H9 (cell line): ENCODE results near the gene SLC35F3. TPM values are rescaled to one million over a fixed set of nuclear protein-coding genes. Genes with fewer than 3 reads are reported as not detected.

Experiments
- DNase-seq: peaks from one replicate; pipeline ENCODE4 v3.0.0-alpha.2; 2017
- H2AFZ ChIP-seq: one replicate; pipeline ENCODE4 v1.6.1; 2013; ENCODE audit warnings: mild to moderate bottlenecking, low read length, control low read depth, moderate library complexity
- H2AK5ac ChIP-seq: 2 replicates; pipeline ENCODE4 v1.6.1; 2013; ENCODE audit warnings: low read length, control low read depth, mixed read lengths; ENCODE audit not compliant: insufficient read length
- H2BK120ac ChIP-seq: one replicate; pipeline ENCODE4 v1.6.1; 2013; ENCODE audit warnings: low read depth, mild to moderate bottlenecking, low read length, control low read depth, inconsistent platforms; ENCODE audit not compliant: poor library complexity, severe bottlenecking
- H2BK12ac ChIP-seq: 2 replicates; pipeline ENCODE4 v1.6.1; 2013; ENCODE audit warnings: low read length, control low read depth, mixed read lengths, low read depth; ENCODE audit not compliant: insufficient read length
- H2BK15ac ChIP-seq: 2 replicates; pipeline ENCODE4 v1.6.1; 2013; ENCODE audit warnings: low read depth, low read length, control low read depth
- H2BK20ac ChIP-seq: one replicate; pipeline ENCODE4 v1.6.1; 2013; ENCODE audit warnings: low read depth, mild to moderate bottlenecking, low read length, control low read depth, inconsistent platforms; ENCODE audit not compliant: poor library complexity, severe bottlenecking
- H2BK5ac ChIP-seq: 2 replicates; pipeline ENCODE4 v1.6.1; 2013; ENCODE audit warnings: low read length, control low read depth, mixed read lengths; ENCODE audit not compliant: insufficient read length
- H3K14ac ChIP-seq: 2 replicates; pipeline ENCODE4 v1.6.1; 2013; ENCODE audit warnings: low read length, control low read depth; ENCODE audit not compliant: insufficient read depth
- H3K18ac ChIP-seq: 2 replicates; pipeline ENCODE4 v1.6.1; 2013; ENCODE audit warnings: low read depth, mild to moderate bottlenecking, mixed read lengths, low read length, control low read depth; ENCODE audit not compliant: insufficient read length
- H3K23ac ChIP-seq: 2 replicates; pipeline ENCODE4 v1.6.1; 2013; ENCODE audit warnings: low read length, control low read depth, mixed read lengths, low read depth; ENCODE audit not compliant: insufficient read length
- H3K23me2 ChIP-seq: 2 replicates; pipeline ENCODE4 v1.6.1; 2013; ENCODE audit warnings: low read depth, mild to moderate bottlenecking, mixed read lengths, low read length, control low read depth; ENCODE audit not compliant: insufficient read length, poor library complexity, severe bottlenecking
- H3K27ac ChIP-seq: 2 replicates; pipeline ENCODE4 v1.5.1; 2013; ENCODE audit warnings: low read length, control low read depth, mixed read lengths, low read depth; ENCODE audit not compliant: insufficient read length
- H3K27me3 ChIP-seq: 2 replicates; pipeline ENCODE4 v1.6.1; 2013; ENCODE audit warnings: low read length, control low read depth, inconsistent platforms; ENCODE audit not compliant: insufficient read depth
- H3K4ac ChIP-seq: 2 replicates; pipeline ENCODE4 v1.6.1; 2013; ENCODE audit warnings: low read depth, mild to moderate bottlenecking, control low read depth, inconsistent platforms, low read length, moderate library complexity
- H3K4me1 ChIP-seq: 2 replicates; pipeline ENCODE4 v1.6.1; 2013; ENCODE audit warnings: low read length, control low read depth, inconsistent platforms; ENCODE audit not compliant: insufficient read depth
- H3K4me2 ChIP-seq: 2 replicates; pipeline ENCODE4 v1.6.1; 2013; ENCODE audit warnings: low read length, control low read depth, mixed read lengths; ENCODE audit not compliant: insufficient read length, insufficient read depth
- H3K56ac ChIP-seq: 2 replicates; pipeline ENCODE4 v1.6.1; 2013; ENCODE audit warnings: low read depth, mild to moderate bottlenecking, mixed read lengths, low read length, control low read depth; ENCODE audit not compliant: insufficient read length
- H3K79me1 ChIP-seq: 2 replicates; pipeline ENCODE4 v1.6.1; 2013; ENCODE audit warnings: low read depth, mild to moderate bottlenecking, moderate library complexity, low read length, control low read depth, inconsistent platforms; ENCODE audit not compliant: insufficient read depth, poor library complexity, severe bottlenecking
- H3K79me2 ChIP-seq: 2 replicates; pipeline ENCODE4 v1.6.1; 2013; ENCODE audit warnings: low read length, control low read depth, inconsistent platforms; ENCODE audit not compliant: insufficient read depth
- H3K9ac ChIP-seq: 2 replicates; pipeline ENCODE4 v1.6.1; 2013; ENCODE audit warnings: low read length, control low read depth, mixed read lengths; ENCODE audit not compliant: insufficient read length; ENCODE audit errors: extremely low read depth
- H3K9me3 ChIP-seq: one replicate; pipeline ENCODE4 v1.6.1; 2013; ENCODE audit warnings: low read depth, low read length, inconsistent platforms; ENCODE audit not compliant: control insufficient read depth
- H3T11ph ChIP-seq: one replicate; pipeline ENCODE4 v1.6.1; 2013; ENCODE audit warnings: mild to moderate bottlenecking, low read length, control low read depth, inconsistent platforms
- H4K20me1 ChIP-seq: one replicate; pipeline ENCODE4 v1.6.1; 2013; ENCODE audit not compliant: control insufficient read depth, insufficient read length, insufficient read depth
- H4K5ac ChIP-seq: 2 replicates; pipeline ENCODE4 v1.6.1; 2013; ENCODE audit warnings: low read depth, mild to moderate bottlenecking, mixed read lengths, low read length, control low read depth; ENCODE audit not compliant: insufficient read length
- H4K8ac ChIP-seq: replicated peaks from 2 replicates; pipeline ENCODE4 v1.6.1; 2013; ENCODE audit warnings: low read length, control low read depth, mixed read lengths, low read depth; ENCODE audit not compliant: insufficient read length
- H4K91ac ChIP-seq: 2 replicates; pipeline ENCODE4 v1.6.1; 2013; ENCODE audit warnings: low read depth, mild to moderate bottlenecking, moderate library complexity, mixed read lengths, low read length, control low read depth; ENCODE audit not compliant: insufficient read length
- H3K27ac Mint-ChIP-seq, 3 experiments: 2 replicates in 2 of 3; 3 replicates in 1 of 3; pipeline ENCODE4 v1.8.0; 2020 to 2021; ENCODE audit warnings: mixed read lengths in 3 of 3, mild to moderate bottlenecking in 1 of 3, moderate library complexity in 1 of 3
- H3K27me3 Mint-ChIP-seq: 2 replicates; pipeline ENCODE4 v1.8.0; 2021; ENCODE audit warnings: low read depth, mild to moderate bottlenecking, moderate library complexity, mixed read lengths
- H3K36me3 Mint-ChIP-seq, 3 experiments: 2 replicates in 2 of 3; 3 replicates in 1 of 3; pipeline ENCODE4 v1.8.0; 2020 to 2021; ENCODE audit warnings: low read depth in 3 of 3, mixed read lengths in 3 of 3; ENCODE audit not compliant: insufficient read depth in 1 of 3
- H3K4me1 Mint-ChIP-seq, 2 experiments: 2 replicates each; pipeline ENCODE4 v1.8.0; 2020; ENCODE audit warnings: mixed read lengths in 2 of 2
- H3K4me3 Mint-ChIP-seq, 2 experiments: 2 replicates in 1 of 2; 3 replicates in 1 of 2; pipeline ENCODE4 v1.8.0; 2020 to 2021; ENCODE audit warnings: mild to moderate bottlenecking in 2 of 2, mixed read lengths in 2 of 2, moderate library complexity in 1 of 2
- H3K9me3 Mint-ChIP-seq, 2 experiments: 2 replicates in 1 of 2; 3 replicates in 1 of 2; pipeline ENCODE4 v1.8.0; 2020; ENCODE audit warnings: mild to moderate bottlenecking in 2 of 2, mixed read lengths in 2 of 2, moderate library complexity in 1 of 2
- WGBS: extraction: QIAGEN DNeasy Blood & Tissue Kit; methylation state at CpG from one replicate; pipeline ENCODE4 v1.1.7; 2013; ENCODE audit warnings: missing lambda C conversion rate, low lambda C conversion rate, mixed read lengths; ENCODE audit not compliant: insufficient read length; ENCODE audit errors: extremely low coverage; 5-methylcytosine and 5-hydroxymethylcytosine counted together
- total RNA-seq: library from RNA; stranded (reverse); gene quantifications from 2 replicates; pipeline ENCODE4 v1.2.1, GENCODE V29; 2021
- TF ChIP-seq, protein P1 (sequence below): fragments of 200-600 bp; sonication (generic); conservative IDR thresholded peaks from 3 replicates; pipeline ENCODE4 v1.8.0; 2021; ENCODE audit warnings: antibody characterized with exemption, mild to moderate bottlenecking

The SLC35F3 gene
- total RNA-seq, 1 experiment from 2014 or later = 0.81 TPM

DNA sequence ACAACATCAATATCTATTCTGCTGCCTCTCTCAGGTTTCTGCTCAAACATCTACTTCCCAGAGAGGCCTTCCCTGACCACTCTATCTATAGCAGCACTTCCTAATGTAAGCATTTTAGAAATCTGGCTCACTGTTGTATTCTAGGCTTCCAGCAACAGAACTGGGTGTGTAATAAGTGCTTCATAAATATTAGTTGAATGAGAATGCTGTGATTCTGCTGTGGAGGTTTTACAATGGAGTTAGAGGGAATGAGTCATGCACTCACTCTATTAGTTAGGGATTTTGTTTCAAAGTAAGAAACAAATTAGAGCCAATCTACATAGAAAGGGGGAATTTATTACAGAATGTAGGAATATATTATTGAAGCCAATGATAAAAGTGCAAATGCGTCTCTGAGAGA, 38.6 kb upstream of the SLC35F3 start:
- peaks cover 24 to 28% of the 10 kb centered on the region in 2 experiments for H3K9me3 Mint-ChIP-seq

More for the DNA sequence above, 38.6 kb upstream of the SLC35F3 start:
- no peak overlapping the region for H3K4me2 ChIP-seq
- H2BK12ac ChIP-seq = no peak overlapping the region
- H4K8ac ChIP-seq = no peak overlapping the region
- no peak overlapping the region for H2BK5ac ChIP-seq
- no peak overlapping the region for H2BK20ac ChIP-seq
- H3K9me3 ChIP-seq = peaks cover 5% of the 10 kb centered on the region
- H3K27ac ChIP-seq = no peak overlapping the region
- H3T11ph ChIP-seq = no peak overlapping the region
- H3K27me3 ChIP-seq = no peaks in the 10 kb centered on the region
- no CpG with 5 or more reads among the region's 1 CpG for WGBS
- H4K20me1 ChIP-seq = no peaks in the 10 kb centered on the region
- H4K91ac ChIP-seq = no peak overlapping the region
- H3K23me2 ChIP-seq = no peaks in the 10 kb centered on the region
- H4K5ac ChIP-seq = no peak overlapping the region
- no peak overlapping the region for H2AK5ac ChIP-seq
- no peak overlapping the region for H2BK120ac ChIP-seq
- no peak overlapping the region for H2AFZ ChIP-seq
- TF ChIP-seq, protein P1, sequence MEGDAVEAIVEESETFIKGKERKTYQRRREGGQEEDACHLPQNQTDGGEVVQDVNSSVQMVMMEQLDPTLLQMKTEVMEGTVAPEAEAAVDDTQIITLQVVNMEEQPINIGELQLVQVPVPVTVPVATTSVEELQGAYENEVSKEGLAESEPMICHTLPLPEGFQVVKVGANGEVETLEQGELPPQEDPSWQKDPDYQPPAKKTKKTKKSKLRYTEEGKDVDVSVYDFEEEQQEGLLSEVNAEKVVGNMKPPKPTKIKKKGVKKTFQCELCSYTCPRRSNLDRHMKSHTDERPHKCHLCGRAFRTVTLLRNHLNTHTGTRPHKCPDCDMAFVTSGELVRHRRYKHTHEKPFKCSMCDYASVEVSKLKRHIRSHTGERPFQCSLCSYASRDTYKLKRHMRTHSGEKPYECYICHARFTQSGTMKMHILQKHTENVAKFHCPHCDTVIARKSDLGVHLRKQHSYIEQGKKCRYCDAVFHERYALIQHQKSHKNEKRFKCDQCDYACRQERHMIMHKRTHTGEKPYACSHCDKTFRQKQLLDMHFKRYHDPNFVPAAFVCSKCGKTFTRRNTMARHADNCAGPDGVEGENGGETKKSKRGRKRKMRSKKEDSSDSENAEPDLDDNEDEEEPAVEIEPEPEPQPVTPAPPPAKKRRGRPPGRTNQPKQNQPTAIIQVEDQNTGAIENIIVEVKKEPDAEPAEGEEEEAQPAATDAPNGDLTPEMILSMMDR = no peak
- no peak for DNase-seq
- Mint-ChIP-seq H3K4me3 (no peak overlapping the region), H3K27ac (no peak overlapping the region), H3K36me3 (peaks cover 7 to 17% (median 15%) of the 10 kb centered on the region in 3 experiments; a peak in 6 of 7 replicates), H3K27me3 (peaks cover 4% of the 10 kb centered on the region; the same call in 1 of the 2 replicates), H3K4me1 (no peaks in the 10 kb centered on the region)
- H3K79me1 ChIP-seq = no peaks in the 10 kb centered on the region
- no peak overlapping the region for H3K9ac ChIP-seq
- no peak overlapping the region for H3K56ac ChIP-seq
- H3K4ac ChIP-seq = no peak overlapping the region
- H2BK15ac ChIP-seq = no peak overlapping the region
- no peak overlapping the region for H3K23ac ChIP-seq
- no peak overlapping the region for H3K18ac ChIP-seq
- no peaks in the 10 kb centered on the region for H3K79me2 ChIP-seq
- no peaks in the 10 kb centered on the region for H3K4me1 ChIP-seq
- H3K14ac ChIP-seq = no peak overlapping the region
